ENCODE data around the gene PXYLP1. TPM values are rescaled to one million over a fixed set of nuclear protein-coding genes. Genes with fewer than 3 reads are reported as not detected.

PXYLP1 gene
- polyA plus RNA-seq, 1 donor from 2014 or later, result 109 TPM

GRCh38 chr3:141257961-141258360, 26.3 kb downstream of the PXYLP1 start:
- Histone ChIP-seq H3K4me2 (ENCODE audit: low read length) (no peak overlapping the region), H3K36me3 (ENCODE audit: insufficient read depth, low read length) (peaks cover 3% of the 10 kb centered on the region), H2AFZ (ENCODE audit: low read depth, low read length) (no peak overlapping the region), H3K27ac (ENCODE audit: low read length) (no peak overlapping the region), H3K79me2 (replicated peaks; ENCODE audit: insufficient read depth, low read length) (no peaks in the 10 kb centered on the region), H3K9ac (ENCODE audit: low read length) (no peak overlapping the region), H3K9me3 (ENCODE audit: low read length) (no peaks in the 10 kb centered on the region), H4K20me1 (ENCODE audit: insufficient read depth) (no peaks in the 10 kb centered on the region), H3K27me3 (ENCODE audit: insufficient read depth, low read depth, low read length) (no peaks in the 10 kb centered on the region), H3F3A (ENCODE audit: insufficient read depth, low read length, poor library complexity, severe bottlenecking) (no peaks in the 10 kb centered on the region), H3K9me2 (ENCODE audit: insufficient read depth, low read length) (no peaks in the 10 kb centered on the region), H3K4me3 (ENCODE audit: low read length) (no peak overlapping the region)
- no peak for TF ChIP-seq POLR2AphosphoS5 (IDR thresholded peaks at IDR 0.05)
- TF ChIP-seq EZH2 (IDR thresholded peaks at IDR 0.05; ENCODE audit: borderline replicate concordance, insufficient read depth, low read length, poor library complexity, severe bottlenecking), result no peak
- no peak for TF ChIP-seq RAD21 (conservative IDR thresholded peaks at IDR 0.05)
- TF ChIP-seq, protein P1, sequence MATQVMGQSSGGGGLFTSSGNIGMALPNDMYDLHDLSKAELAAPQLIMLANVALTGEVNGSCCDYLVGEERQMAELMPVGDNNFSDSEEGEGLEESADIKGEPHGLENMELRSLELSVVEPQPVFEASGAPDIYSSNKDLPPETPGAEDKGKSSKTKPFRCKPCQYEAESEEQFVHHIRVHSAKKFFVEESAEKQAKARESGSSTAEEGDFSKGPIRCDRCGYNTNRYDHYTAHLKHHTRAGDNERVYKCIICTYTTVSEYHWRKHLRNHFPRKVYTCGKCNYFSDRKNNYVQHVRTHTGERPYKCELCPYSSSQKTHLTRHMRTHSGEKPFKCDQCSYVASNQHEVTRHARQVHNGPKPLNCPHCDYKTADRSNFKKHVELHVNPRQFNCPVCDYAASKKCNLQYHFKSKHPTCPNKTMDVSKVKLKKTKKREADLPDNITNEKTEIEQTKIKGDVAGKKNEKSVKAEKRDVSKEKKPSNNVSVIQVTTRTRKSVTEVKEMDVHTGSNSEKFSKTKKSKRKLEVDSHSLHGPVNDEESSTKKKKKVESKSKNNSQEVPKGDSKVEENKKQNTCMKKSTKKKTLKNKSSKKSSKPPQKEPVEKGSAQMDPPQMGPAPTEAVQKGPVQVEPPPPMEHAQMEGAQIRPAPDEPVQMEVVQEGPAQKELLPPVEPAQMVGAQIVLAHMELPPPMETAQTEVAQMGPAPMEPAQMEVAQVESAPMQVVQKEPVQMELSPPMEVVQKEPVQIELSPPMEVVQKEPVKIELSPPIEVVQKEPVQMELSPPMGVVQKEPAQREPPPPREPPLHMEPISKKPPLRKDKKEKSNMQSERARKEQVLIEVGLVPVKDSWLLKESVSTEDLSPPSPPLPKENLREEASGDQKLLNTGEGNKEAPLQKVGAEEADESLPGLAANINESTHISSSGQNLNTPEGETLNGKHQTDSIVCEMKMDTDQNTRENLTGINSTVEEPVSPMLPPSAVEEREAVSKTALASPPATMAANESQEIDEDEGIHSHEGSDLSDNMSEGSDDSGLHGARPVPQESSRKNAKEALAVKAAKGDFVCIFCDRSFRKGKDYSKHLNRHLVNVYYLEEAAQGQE (IDR thresholded peaks at IDR 0.05; ENCODE audit: borderline replicate concordance), result no peak
- no peak for TF ChIP-seq TAF1 (IDR thresholded peaks at IDR 0.05; ENCODE audit: low read depth)
- TF ChIP-seq SMC3 (conservative IDR thresholded peaks at IDR 0.05; ENCODE audit: poor library complexity), result no peak
- no peak for TF ChIP-seq EP300 (conservative IDR thresholded peaks at IDR 0.05; ENCODE audit: poor library complexity, severe bottlenecking)

GRCh38 chr3:141258973-141259372, 27.3 kb downstream of the PXYLP1 start:
- H3K9ac ChIP-seq (ENCODE audit: low read length), result no peak overlapping the region
- peaks cover 3% of the 10 kb centered on the region for H3K36me3 ChIP-seq (ENCODE audit: insufficient read depth, low read length)
- H3K9me3 ChIP-seq (ENCODE audit: low read length), result no peaks in the 10 kb centered on the region
- no peaks in the 10 kb centered on the region for H3K27me3 ChIP-seq (ENCODE audit: insufficient read depth, low read depth, low read length)
- H3K79me2 ChIP-seq (replicated peaks; ENCODE audit: insufficient read depth, low read length), result no peaks in the 10 kb centered on the region
- TF ChIP-seq TAF1 (IDR thresholded peaks at IDR 0.05; ENCODE audit: low read depth), result no peak
- no peak for TF ChIP-seq RAD21 (conservative IDR thresholded peaks at IDR 0.05)
- TF ChIP-seq EP300 (conservative IDR thresholded peaks at IDR 0.05; ENCODE audit: poor library complexity, severe bottlenecking), result no peak
- no peak overlapping the region for H2AFZ ChIP-seq (ENCODE audit: low read depth, low read length)
- H3K4me3 ChIP-seq (ENCODE audit: low read length), result no peak overlapping the region
- H4K20me1 ChIP-seq (ENCODE audit: insufficient read depth), result no peaks in the 10 kb centered on the region
- no peak overlapping the region for H3K4me2 ChIP-seq (ENCODE audit: low read length)
- H3K9me2 ChIP-seq (ENCODE audit: insufficient read depth, low read length), result no peaks in the 10 kb centered on the region
- H3F3A ChIP-seq (ENCODE audit: insufficient read depth, low read length, poor library complexity, severe bottlenecking), result no peaks in the 10 kb centered on the region
- no peak overlapping the region for H3K27ac ChIP-seq (ENCODE audit: low read length)

DNA sequence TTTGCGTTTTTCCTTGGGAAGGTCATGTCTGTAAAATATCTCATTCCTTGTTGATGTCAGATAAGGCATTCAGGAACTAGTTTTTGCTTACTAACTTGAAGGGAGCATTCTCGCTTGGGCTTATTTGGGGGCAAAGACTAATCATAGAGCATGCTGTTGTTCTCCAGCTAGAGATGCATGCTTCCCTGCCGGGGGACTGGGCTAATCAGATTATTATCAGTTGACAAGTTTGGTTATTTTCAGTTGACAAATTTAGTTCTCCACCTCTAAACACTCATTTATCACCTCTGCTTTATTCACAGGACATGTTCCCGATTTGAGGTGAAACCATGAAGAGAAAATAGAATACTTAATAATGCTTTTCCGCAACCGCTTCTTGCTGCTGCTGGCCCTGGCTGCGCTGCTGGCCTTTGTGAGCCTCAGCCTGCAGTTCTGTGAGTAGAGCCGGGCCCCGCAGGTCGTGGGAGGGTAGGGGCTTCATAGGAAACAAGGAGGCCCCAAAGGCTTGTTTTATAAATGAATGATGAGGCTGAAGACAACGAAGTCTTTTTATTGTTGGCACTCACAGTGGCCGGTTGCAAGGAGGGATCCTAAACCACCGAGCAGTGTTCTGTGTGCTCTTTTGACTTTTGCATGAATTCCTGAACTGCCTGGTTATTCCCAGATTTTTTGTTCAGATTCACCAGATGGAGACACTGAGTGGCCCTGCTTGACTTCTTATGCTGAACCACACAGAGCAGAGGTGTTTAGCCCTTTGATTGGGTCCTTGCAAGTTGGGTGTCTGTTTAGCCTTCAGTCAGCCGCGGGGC, 28.4 kb downstream of the PXYLP1 start:
- H3K27me3 ChIP-seq (ENCODE audit: insufficient read depth, low read depth, low read length), result no peaks in the 10 kb centered on the region
- H3F3A ChIP-seq (ENCODE audit: insufficient read depth, low read length, poor library complexity, severe bottlenecking), result no peaks in the 10 kb centered on the region
- no peaks in the 10 kb centered on the region for H3K9me3 ChIP-seq (ENCODE audit: low read length)
- H3K4me2 ChIP-seq (ENCODE audit: low read length), result no peak overlapping the region
- no peak overlapping the region for H3K4me3 ChIP-seq (ENCODE audit: low read length)
- H4K20me1 ChIP-seq (ENCODE audit: insufficient read depth), result no peaks in the 10 kb centered on the region
- H3K9me2 ChIP-seq (ENCODE audit: insufficient read depth, low read length), result no peaks in the 10 kb centered on the region
- H3K79me2 ChIP-seq (replicated peaks; ENCODE audit: insufficient read depth, low read length), result no peaks in the 10 kb centered on the region
- peaks cover 3% of the 10 kb centered on the region for H3K36me3 ChIP-seq (ENCODE audit: insufficient read depth, low read length)
- no peak overlapping the region for H2AFZ ChIP-seq (ENCODE audit: low read depth, low read length)
- no peak for TF ChIP-seq SMC3 (conservative IDR thresholded peaks at IDR 0.05; ENCODE audit: poor library complexity)
- TF ChIP-seq RAD21 (conservative IDR thresholded peaks at IDR 0.05), result no peak
- no peak for TF ChIP-seq MXI1 (conservative IDR thresholded peaks at IDR 0.05; ENCODE audit: poor library complexity, severe bottlenecking)
- no peak for TF ChIP-seq POLR2AphosphoS5 (IDR thresholded peaks at IDR 0.05)
- TF ChIP-seq, protein P1 (IDR thresholded peaks at IDR 0.05; ENCODE audit: borderline replicate concordance), result no peak
- TF ChIP-seq EZH2 (IDR thresholded peaks at IDR 0.05; ENCODE audit: borderline replicate concordance, insufficient read depth, low read length, poor library complexity, severe bottlenecking), result no peak
- no peak for TF ChIP-seq CTCF (IDR thresholded peaks at IDR 0.05; ENCODE audit: poor library complexity, severe bottlenecking)
- no peak for TF ChIP-seq TAF1 (IDR thresholded peaks at IDR 0.05; ENCODE audit: low read depth)
- TF ChIP-seq EP300 (conservative IDR thresholded peaks at IDR 0.05; ENCODE audit: poor library complexity, severe bottlenecking), result no peak
- H3K27ac ChIP-seq (ENCODE audit: low read length), result no peak overlapping the region
- H3K9ac ChIP-seq (ENCODE audit: low read length), result no peak overlapping the region

Measured in neural cell (in vitro differentiated cells).